Muscle layer of duodenum (tissue), 2 donors: ENCODE measurements around the gene CLINT1.

ENCODE experiments used
- H3K27ac ChIP-seq: one replicate; pipeline ENCODE4 v1.7.0; 2013; ENCODE audit warnings: mild to moderate bottlenecking, low read length
- H3K27me3 ChIP-seq: one replicate; pipeline ENCODE4 v1.7.0; 2013; ENCODE audit warnings: low read depth, mild to moderate bottlenecking, control low read depth, low read length
- H3K36me3 ChIP-seq, 2 donors: one replicate each; pipeline ENCODE4 v1.7.0; 2013; ENCODE audit warnings: low read length in 2 of 2, control low read depth in 1 of 2, mild to moderate bottlenecking in 1 of 2; ENCODE audit not compliant: insufficient read depth in 2 of 2, control insufficient read depth in 1 of 2
- H3K4me1 ChIP-seq, 2 donors: one replicate each; pipeline ENCODE4 v1.7.0; 2013; ENCODE audit warnings: low read length in 2 of 2, mild to moderate bottlenecking in 2 of 2, control low read depth in 1 of 2, moderate library complexity in 1 of 2; ENCODE audit not compliant: insufficient read depth in 2 of 2, control insufficient read depth in 1 of 2
- H3K4me3 ChIP-seq, 2 donors: one replicate each; pipeline ENCODE4 v1.7.0; 2013; ENCODE audit warnings: low read length in 2 of 2, low read depth in 1 of 2, mild to moderate bottlenecking in 1 of 2
- H3K9me3 ChIP-seq, 2 donors: one replicate each; pipeline ENCODE4 v1.7.0; 2013; ENCODE audit warnings: low read length in 2 of 2, control low read depth in 1 of 2, mild to moderate bottlenecking in 1 of 2; ENCODE audit not compliant: control insufficient read depth in 1 of 2
- donor health status: healthy.

The CLINT1 gene

DNA sequence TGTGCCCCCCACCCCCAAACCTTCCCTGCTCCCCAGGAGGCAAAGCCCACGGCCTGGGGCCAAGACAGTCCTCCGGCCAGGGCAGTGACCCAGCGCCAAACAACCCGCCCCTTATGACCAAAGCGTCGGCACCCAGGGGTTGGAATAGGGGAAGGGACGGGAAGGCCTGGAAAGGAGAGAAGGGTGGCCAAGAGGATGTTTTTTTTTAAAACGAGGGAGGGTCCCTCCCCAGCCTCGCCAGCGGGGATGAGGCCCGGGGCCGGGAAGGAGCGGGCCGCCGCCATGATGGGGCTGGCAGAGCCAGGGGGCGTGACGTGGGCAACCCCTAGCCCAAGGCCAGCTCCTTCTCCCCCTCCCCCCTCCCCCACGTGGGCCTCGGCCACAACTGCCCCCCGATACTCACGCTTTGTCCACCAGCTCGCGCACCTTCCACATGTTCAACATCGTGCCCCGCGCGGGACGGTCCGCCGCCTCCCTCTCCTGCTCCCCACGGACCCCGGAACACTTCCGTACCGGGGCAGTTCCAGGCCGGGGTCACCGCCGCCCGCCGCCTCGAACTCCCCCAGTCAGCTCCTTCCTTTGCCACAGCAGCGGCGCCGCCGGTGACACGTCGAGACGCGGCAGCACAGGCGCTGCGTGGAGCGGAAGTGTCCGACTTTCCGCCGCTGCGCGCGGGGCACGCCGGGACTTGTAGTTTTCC, at the start of gene CLINT1:
CLINT1 (minus strand) TSS at position 619 of the 700 bp plus-strand sequence; CDS start at position 444, 175 bp downstream.
- peaks cover 0 to 7% of the 10 kb centered on the region in 2 donors for H3K36me3 ChIP-seq
- no peaks in the 10 kb centered on the region for H3K27me3 ChIP-seq
- H3K27ac ChIP-seq = peak within 1 kb of the TSS; percentile 96
- no peaks in the 10 kb centered on the region for H3K9me3 ChIP-seq
- peak within 1 kb of the TSS; percentile 91 to 96 for H3K4me3 ChIP-seq
- peaks cover 6 to 28% of the 10 kb centered on the region in 2 donors for H3K4me1 ChIP-seq

- Histone ChIP-seq H3K4me3 (no peak overlapping the region), H3K27ac (no peak overlapping the region), H3K36me3 (no peaks in the 10 kb centered on the region), H3K27me3 (no peaks in the 10 kb centered on the region), H3K9me3 (no peaks in the 10 kb centered on the region), H3K4me1 (no peaks in the 10 kb centered on the region)
Measured at GRCh38 chr5:157908459-157908858, 49.5 kb upstream of the CLINT1 start.

- Histone ChIP-seq H3K4me3 (no peak overlapping the region), H3K9me3 (no peaks in the 10 kb centered on the region), H3K27ac (no peak overlapping the region), H3K27me3 (no peaks in the 10 kb centered on the region), H3K4me1 (no peaks in the 10 kb centered on the region), H3K36me3 (no peaks in the 10 kb centered on the region)
Measured at GRCh38 chr5:157907479-157907878, 48.5 kb upstream of the CLINT1 start.

DNA sequence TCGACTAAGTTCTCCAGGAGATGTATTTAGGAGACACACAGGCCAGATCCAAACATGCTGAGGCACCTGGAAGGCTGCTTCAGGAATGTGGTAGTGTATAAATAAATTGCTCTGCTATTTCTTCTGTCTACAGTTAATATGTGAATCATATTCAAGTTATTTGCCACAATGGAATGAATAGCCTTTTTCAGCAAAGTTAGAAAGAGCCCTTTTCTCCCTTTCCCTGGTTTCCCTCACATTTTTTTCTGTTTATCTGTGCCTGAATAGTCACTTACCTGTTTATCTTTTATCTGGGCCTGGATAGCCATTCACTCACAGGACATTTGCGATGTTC, 44.1 kb upstream of the CLINT1 start:
- no peaks in the 10 kb centered on the region for H3K36me3 ChIP-seq
- no peaks in the 10 kb centered on the region for H3K27me3 ChIP-seq
- H3K27ac ChIP-seq = peak overlapping the region; percentile 46
- no peak overlapping the region for H3K4me3 ChIP-seq
- peaks cover 0 to 5% of the 10 kb centered on the region in 2 donors for H3K4me1 ChIP-seq
- no peaks in the 10 kb centered on the region for H3K9me3 ChIP-seq

GRCh38 chr5:157902449-157903116, 43.6 kb upstream of the CLINT1 start:
- no peaks in the 10 kb centered on the region for H3K9me3 ChIP-seq
- peak overlapping the region; percentile 46 for H3K27ac ChIP-seq
- no peaks in the 10 kb centered on the region for H3K27me3 ChIP-seq
- no peak overlapping the region for H3K4me3 ChIP-seq
- no peaks in the 10 kb centered on the region for H3K36me3 ChIP-seq
- peaks cover 0 to 5% of the 10 kb centered on the region in 2 donors for H3K4me1 ChIP-seq

DNA sequence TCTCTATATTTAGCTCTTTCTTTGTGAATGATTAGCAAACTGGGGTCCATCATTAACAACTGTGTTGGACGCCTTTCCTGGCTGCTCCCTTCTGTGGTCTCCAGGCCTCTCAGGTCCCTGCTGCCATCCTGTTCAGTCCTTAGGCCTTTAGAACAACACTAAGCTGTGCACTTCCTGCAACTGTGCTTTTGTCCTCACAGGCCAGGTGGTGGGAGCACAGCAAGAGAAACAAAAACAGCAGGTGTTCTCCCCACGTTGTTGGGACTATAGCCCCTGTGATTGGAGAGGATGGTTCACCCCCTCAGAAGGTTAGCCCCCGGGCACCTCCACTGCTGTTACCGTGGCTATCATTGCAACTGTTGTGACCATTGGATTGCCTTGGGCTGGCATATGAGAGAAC, 41.7 kb upstream of the CLINT1 start:
- peaks cover 0 to 5% of the 10 kb centered on the region in 2 donors for H3K4me1 ChIP-seq
- H3K27ac ChIP-seq = no peak overlapping the region
- no peak overlapping the region for H3K4me3 ChIP-seq
- H3K9me3 ChIP-seq = no peaks in the 10 kb centered on the region
- no peaks in the 10 kb centered on the region for H3K27me3 ChIP-seq
- H3K36me3 ChIP-seq = no peaks in the 10 kb centered on the region

- no peaks in the 10 kb centered on the region for H3K9me3 ChIP-seq
- no peaks in the 10 kb centered on the region for H3K27me3 ChIP-seq
- H3K4me1 ChIP-seq = peaks cover 0 to 8% of the 10 kb centered on the region in 2 donors
- no peak overlapping the region for H3K4me3 ChIP-seq
- H3K27ac ChIP-seq = no peak overlapping the region
- no peaks in the 10 kb centered on the region for H3K36me3 ChIP-seq
Measured at GRCh38 chr5:157893611-157894010, 34.7 kb upstream of the CLINT1 start.

DNA sequence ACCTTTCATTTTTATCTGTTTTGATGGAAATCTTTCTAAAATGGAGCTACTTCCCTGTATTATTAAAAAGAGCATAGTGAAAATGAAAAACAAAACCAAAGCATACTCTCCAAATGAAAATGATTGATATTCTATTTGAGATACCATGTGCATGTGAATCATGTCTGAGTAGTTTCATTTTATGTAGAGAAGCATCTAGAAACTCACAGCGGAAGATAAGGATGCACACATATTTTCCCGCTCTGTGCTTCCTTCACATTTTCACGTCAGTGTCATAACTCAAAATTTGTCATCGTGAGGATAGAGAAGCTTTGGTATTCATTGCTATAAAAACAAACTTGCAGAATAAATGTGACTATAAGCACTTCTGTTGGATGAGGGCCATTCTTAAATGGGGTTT, 34.0 kb upstream of the CLINT1 start:
- Histone ChIP-seq H3K27ac (no peak overlapping the region), H3K4me3 (no peak overlapping the region), H3K9me3 (no peaks in the 10 kb centered on the region), H3K4me1 (peaks cover 0 to 8% of the 10 kb centered on the region in 2 donors), H3K36me3 (no peaks in the 10 kb centered on the region), H3K27me3 (no peaks in the 10 kb centered on the region)

GRCh38 chr5:157890836-157891597, 32.1 kb upstream of the CLINT1 start:
- peaks cover 0 to 8% of the 10 kb centered on the region in 2 donors for H3K4me1 ChIP-seq
- no peaks in the 10 kb centered on the region for H3K27me3 ChIP-seq
- H3K9me3 ChIP-seq = no peaks in the 10 kb centered on the region
- peak overlapping the region; percentile 73 for H3K27ac ChIP-seq
- no peak overlapping the region for H3K4me3 ChIP-seq
- H3K36me3 ChIP-seq = no peaks in the 10 kb centered on the region

GRCh38 chr5:157888814-157889532, 30.0 kb upstream of the CLINT1 start:
- Histone ChIP-seq H3K4me3 (no peak overlapping the region), H3K27me3 (no peaks in the 10 kb centered on the region), H3K36me3 (no peaks in the 10 kb centered on the region), H3K9me3 (no peaks in the 10 kb centered on the region), H3K4me1 (peaks cover 0 to 8% of the 10 kb centered on the region in 2 donors), H3K27ac (peak overlapping the region; percentile 35)
